Small intestine (tissue), 7 donors: ENCODE measurements around the gene LRG1. TPM values are rescaled to one million over a fixed set of nuclear protein-coding genes. Genes with fewer than 3 reads are reported as not detected.

Experiments
- DNase-seq, 2 donors: peaks; one replicate each; pipeline versions ENCODE4 v3.0.0 to v3.0.0-alpha.2; 2013
- FAIRE-seq: peaks from 2 replicates; lab custom pipeline; 2012; peaks lifted over from hg19 to GRCh38; lab: Jason Lieb, UNC
- H3K27ac ChIP-seq, 3 donors: one replicate each; pipeline ENCODE4 v1.5.1; 2013; ENCODE audit warnings: low read length in 2 of 3, mild to moderate bottlenecking in 2 of 3, control low read depth in 1 of 3, inconsistent platforms in 1 of 3, low read depth in 1 of 3, moderate library complexity in 1 of 3
- H3K27me3 ChIP-seq, 3 donors: one replicate each; pipeline ENCODE4 v1.6.1; 2013; ENCODE audit warnings: low read length in 3 of 3, inconsistent platforms in 1 of 3; ENCODE audit not compliant: control insufficient read depth in 3 of 3, insufficient read depth in 3 of 3
- H3K36me3 ChIP-seq, 3 donors: one replicate each; pipeline ENCODE4 v1.6.1; 2013; ENCODE audit warnings: low read length in 3 of 3, inconsistent platforms in 1 of 3, low read depth in 1 of 3, mild to moderate bottlenecking in 1 of 3, moderate library complexity in 1 of 3; ENCODE audit not compliant: control insufficient read depth in 3 of 3, insufficient read depth in 2 of 3
- H3K4me1 ChIP-seq, 3 donors: one replicate each; pipeline ENCODE4 v1.6.1; 2013; ENCODE audit warnings: low read length in 2 of 3, inconsistent platforms in 1 of 3, low read depth in 1 of 3, mild to moderate bottlenecking in 1 of 3, moderate library complexity in 1 of 3; ENCODE audit not compliant: control insufficient read depth in 3 of 3, insufficient read depth in 2 of 3
- H3K4me3 ChIP-seq, 3 donors: one replicate each; pipeline ENCODE4 v1.5.1; 2013; ENCODE audit warnings: low read length in 3 of 3, control low read depth in 1 of 3, inconsistent platforms in 1 of 3, low read depth in 1 of 3, mild to moderate bottlenecking in 1 of 3, moderate library complexity in 1 of 3
- H3K9me3 ChIP-seq, 2 donors: one replicate each; pipeline ENCODE4 v1.6.1; 2013; ENCODE audit warnings: low read depth in 1 of 2, low read length in 1 of 2; ENCODE audit not compliant: control insufficient read depth in 2 of 2, insufficient read depth in 1 of 2
- WGBS, 3 donors: extraction: QIAGEN DNeasy Blood & Tissue Kit; methylation state at CpG; one replicate each; pipeline ENCODE4 v1.1.7; 2013; 5-methylcytosine and 5-hydroxymethylcytosine counted together
- polyA plus RNA-seq, 4 donors: library from polyadenylated mRNA; stranded (reverse) in 3 of 4; unstranded in 1 of 4; fragments of 200-250 nt in 3 of 4; fragments of 120-200 nt in 1 of 4; gene quantifications; one replicate each; pipeline versions ENCODE4 v1.2.1 to v1.2.3, GENCODE V29; 2013
- donor health status: healthy with polysubstance abuse.
- donor health status: control.
- donor health status: control.
- donor health status: Bipolar disorder and iron deficiency.
- donor health status: healthy.

Gene LRG1
- polyA plus RNA-seq, 4 donors: 0.67 to 9.8 (median 2.6) TPM

GRCh38 chr19:4557144-4557970, 17.5 kb upstream of the LRG1 start:
- Histone ChIP-seq H3K27me3 (no peaks in the 10 kb centered on the region), H3K9me3 (no peaks in the 10 kb centered on the region), H3K27ac (no peak overlapping the region), H3K36me3 (peaks cover 0 to 2% (median 0%) of the 10 kb centered on the region in 3 donors), H3K4me3 (no peak overlapping the region), H3K4me1 (no peaks in the 10 kb centered on the region)
- 65 to 80% (median 68%) methylated on average over 32 to 33 of the region's 33 CpGs for WGBS, 3 donors
- FAIRE-seq (no peak), DNase-seq (no peak)

DNA sequence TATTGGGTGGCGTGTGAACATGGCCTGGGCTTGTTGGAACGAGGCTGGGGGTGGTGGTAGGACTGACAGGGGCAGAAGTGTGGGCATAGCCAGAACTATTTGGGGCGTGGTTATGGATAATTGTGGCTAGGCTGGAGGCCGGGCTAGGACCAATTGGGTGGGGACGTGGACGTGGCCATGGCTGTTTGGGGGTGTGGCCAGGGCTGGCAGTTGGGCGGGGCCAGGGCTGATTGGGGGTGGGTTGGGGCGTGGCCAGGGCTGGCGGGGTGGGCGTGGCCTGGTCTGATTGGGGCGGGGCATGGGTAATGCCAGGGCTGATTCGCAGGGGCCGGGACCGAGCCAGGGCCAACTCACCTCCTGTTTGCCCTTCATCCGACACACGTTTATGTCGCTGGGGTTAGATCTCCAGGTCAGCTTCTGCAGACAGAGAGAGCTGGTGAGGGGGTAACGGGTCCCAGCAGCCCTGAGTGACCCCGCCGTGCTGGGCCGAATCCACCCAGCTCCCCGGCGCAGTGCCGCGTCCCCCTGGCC, 16.8 kb upstream of the LRG1 start:
- peaks cover 0 to 2% of the 10 kb centered on the region in 2 donors for H3K9me3 ChIP-seq
- H3K4me3 ChIP-seq: no peak overlapping the region
- no peak overlapping the region for H3K27ac ChIP-seq
- no peaks in the 10 kb centered on the region for H3K27me3 ChIP-seq
- H3K4me1 ChIP-seq: no peaks in the 10 kb centered on the region
- H3K36me3 ChIP-seq: peaks cover 0 to 2% (median 0%) of the 10 kb centered on the region in 3 donors
- 59 to 75% (median 71%) methylated on average over 24 to 25 of the region's 25 CpGs for WGBS, 3 donors
- FAIRE-seq (no peak), DNase-seq (no peak)

GRCh38 chr19:4555657-4556561, 16.1 kb upstream of the LRG1 start:
- peaks cover 0 to 2% of the 10 kb centered on the region in 2 donors for H3K9me3 ChIP-seq
- DNase-seq (no peak), FAIRE-seq (no peak)
- H3K4me3 ChIP-seq: no peak overlapping the region
- H3K27me3 ChIP-seq: no peaks in the 10 kb centered on the region
- H3K36me3 ChIP-seq: peaks cover 0 to 2% (median 0%) of the 10 kb centered on the region in 3 donors
- no peaks in the 10 kb centered on the region for H3K4me1 ChIP-seq
- H3K27ac ChIP-seq: no peak overlapping the region
- 55 to 72% (median 66%) methylated on average over 41 to 43 of the region's 43 CpGs for WGBS, 3 donors

GRCh38 chr19:4554717-4555116, 14.9 kb upstream of the LRG1 start:
- H3K36me3 ChIP-seq: peaks cover 0 to 4% (median 0%) of the 10 kb centered on the region in 3 donors
- peaks cover 0 to 2% of the 10 kb centered on the region in 2 donors for H3K9me3 ChIP-seq
- WGBS, 3 donors: 61 to 79% (median 71%) methylated on average over 7 of the region's 7 CpGs
- no peak overlapping the region for H3K4me3 ChIP-seq
- H3K27me3 ChIP-seq: no peaks in the 10 kb centered on the region
- DNase-seq: no peak
- H3K4me1 ChIP-seq: no peaks in the 10 kb centered on the region
- no peak for FAIRE-seq
- H3K27ac ChIP-seq: no peak overlapping the region

GRCh38 chr19:4553775-4554174, 13.9 kb upstream of the LRG1 start:
- no peak for DNase-seq
- H3K36me3 ChIP-seq: peaks cover 0 to 4% (median 0%) of the 10 kb centered on the region in 3 donors
- H3K4me3 ChIP-seq: no peak overlapping the region
- H3K4me1 ChIP-seq: no peaks in the 10 kb centered on the region
- FAIRE-seq: no peak
- H3K9me3 ChIP-seq: peaks cover 0 to 2% of the 10 kb centered on the region in 2 donors
- no peak overlapping the region for H3K27ac ChIP-seq
- H3K27me3 ChIP-seq: no peaks in the 10 kb centered on the region
- WGBS, 3 donors: 66 to 89% (median 75%) methylated on average over 3 of the region's 3 CpGs

GRCh38 chr19:4553092-4553695, 13.4 kb upstream of the LRG1 start:
- FAIRE-seq (no peak), DNase-seq (no peak)
- Histone ChIP-seq H3K4me1 (no peaks in the 10 kb centered on the region), H3K4me3 (no peak overlapping the region), H3K27ac (no peak overlapping the region), H3K36me3 (peaks cover 0 to 4% (median 0%) of the 10 kb centered on the region in 3 donors), H3K9me3 (peaks cover 0 to 2% of the 10 kb centered on the region in 2 donors), H3K27me3 (no peaks in the 10 kb centered on the region)

DNA sequence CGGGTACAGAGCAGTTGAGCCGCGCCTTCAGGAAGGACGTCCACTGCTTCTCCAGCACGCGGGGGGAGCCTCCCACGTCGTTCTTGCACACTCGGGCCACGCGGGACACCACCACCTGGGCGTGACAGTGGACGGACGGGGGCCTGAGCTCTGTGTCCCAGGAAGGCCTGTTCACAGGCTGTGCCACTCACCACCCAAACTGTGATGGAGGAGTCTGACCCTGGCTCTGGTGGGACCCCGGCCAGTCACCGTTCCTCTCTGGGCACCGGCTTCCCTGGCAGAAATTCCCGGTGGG, 12.6 kb upstream of the LRG1 start:
- Histone ChIP-seq H3K27ac (no peak overlapping the region), H3K4me1 (no peaks in the 10 kb centered on the region), H3K27me3 (no peaks in the 10 kb centered on the region), H3K9me3 (peaks cover 0 to 2% of the 10 kb centered on the region in 2 donors), H3K4me3 (no peak overlapping the region), H3K36me3 (peaks cover 0 to 4% (median 0%) of the 10 kb centered on the region in 3 donors)
- 53 to 80% (median 60%) methylated on average over 18 of the region's 18 CpGs for WGBS, 3 donors
- DNase-seq (no peak), FAIRE-seq (no peak)

GRCh38 chr19:4550479-4551050, 10.7 kb upstream of the LRG1 start:
- 79 to 86% (median 83%) methylated on average over 26 of the region's 26 CpGs for WGBS, 3 donors
- Histone ChIP-seq H3K27me3 (no peaks in the 10 kb centered on the region), H3K4me3 (no peak overlapping the region), H3K27ac (no peak overlapping the region), H3K9me3 (peaks cover 0 to 2% of the 10 kb centered on the region in 2 donors), H3K4me1 (no peaks in the 10 kb centered on the region), H3K36me3 (peaks cover 0 to 2% (median 0%) of the 10 kb centered on the region in 3 donors)
- no peak for DNase-seq
- FAIRE-seq: no peak
